ENCODE data around the gene CEACAM8.
"Not testable (repeated sequence)": the region's sequence is repeated elsewhere in the genome, so short reads cannot be mapped to it uniquely, and the experiment has no call there.

CEACAM8 gene

GRCh38 chr19:42594617-42595489 is at the start of gene CEACAM8:
Gene CEACAM8 (minus strand): TSS chr19:42594924. CDS start chr19:42594828, 96 bp downstream.
- DNase-seq (ENCODE audit: low read depth, low spot score) = no peak

- DNase-seq (ENCODE audit: low read depth, low spot score) = not testable (repeated sequence)
Observed at GRCh38 chr19:42639324-42640092, 44.8 kb upstream of the CEACAM8 start.

DNA sequence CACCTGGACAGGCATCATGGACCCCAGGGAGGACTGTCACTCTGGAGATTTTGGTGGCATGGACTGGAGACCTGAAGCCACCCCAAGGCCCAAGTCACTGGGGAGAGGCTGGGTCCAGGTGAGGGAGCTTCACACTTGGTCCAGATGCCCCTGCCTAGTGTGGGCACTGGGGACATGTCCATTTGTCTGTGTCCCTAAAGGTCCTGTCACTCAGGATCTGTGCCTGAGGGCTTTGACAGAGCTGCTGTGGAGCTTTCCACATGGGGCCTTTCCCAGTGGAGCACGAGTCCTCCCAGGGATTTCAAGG is 40.5 kb upstream of the CEACAM8 start:
- DNase-seq (ENCODE audit: low read depth, low spot score) = no peak

- peak; percentile 6 for DNase-seq (ENCODE audit: low read depth, low spot score)
Observed at GRCh38 chr19:42634409-42635232, 39.9 kb upstream of the CEACAM8 start.

DNA sequence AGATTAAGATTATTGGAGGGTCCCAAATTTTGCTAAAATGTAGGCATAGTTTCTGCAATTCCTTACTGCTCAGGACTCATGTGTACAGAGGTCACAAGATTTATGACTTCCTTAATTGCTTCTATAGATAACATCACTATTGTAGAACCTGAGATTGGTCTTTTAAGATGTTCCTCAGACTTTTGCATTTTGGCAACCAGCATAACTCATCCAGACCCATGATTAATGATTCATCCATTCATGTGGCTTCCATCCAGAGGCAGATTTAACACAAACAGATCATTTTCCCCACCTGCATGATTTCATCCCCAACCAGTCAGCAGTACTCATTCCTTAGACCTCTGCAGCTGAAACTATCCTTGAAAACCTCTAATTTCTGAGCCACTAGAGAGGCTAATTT is 34.5 kb upstream of the CEACAM8 start:
- DNase-seq (ENCODE audit: low read depth, low spot score) = no peak

DNA sequence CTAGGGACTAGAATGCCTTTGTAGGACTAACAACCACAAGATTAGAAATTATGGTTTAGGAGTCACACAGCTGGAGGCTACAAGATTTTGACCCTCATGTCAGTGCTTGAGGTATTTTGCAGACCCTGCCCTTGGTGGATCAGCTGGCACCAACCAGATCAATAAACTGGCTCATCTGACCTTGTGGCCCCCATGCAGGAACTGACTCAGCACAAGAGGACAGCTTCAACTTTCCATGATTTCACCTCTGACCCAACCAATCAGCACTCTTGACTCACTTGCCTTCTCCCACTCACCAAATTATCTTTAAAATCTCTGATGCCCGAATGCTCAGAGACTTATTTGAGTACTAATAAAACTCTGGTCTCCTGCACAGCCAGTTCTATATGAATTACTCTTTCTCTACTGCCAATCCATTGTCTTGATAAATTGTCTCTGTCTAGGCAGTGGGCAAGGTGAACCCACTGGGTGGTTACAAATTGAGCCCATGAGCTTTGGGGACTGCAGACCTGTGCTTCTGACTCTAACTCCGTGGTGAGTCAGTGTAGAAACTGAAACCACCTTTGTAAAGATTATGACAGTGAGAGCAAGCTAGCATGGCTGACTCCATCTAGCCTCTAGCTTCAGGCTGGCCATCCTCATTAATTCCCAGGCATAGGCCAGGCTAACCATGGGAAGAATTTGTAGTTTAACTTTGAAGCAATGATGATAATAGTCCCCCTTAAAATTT is 33.9 kb upstream of the CEACAM8 start:
- no peak for DNase-seq (ENCODE audit: low read depth, low spot score)

DNA sequence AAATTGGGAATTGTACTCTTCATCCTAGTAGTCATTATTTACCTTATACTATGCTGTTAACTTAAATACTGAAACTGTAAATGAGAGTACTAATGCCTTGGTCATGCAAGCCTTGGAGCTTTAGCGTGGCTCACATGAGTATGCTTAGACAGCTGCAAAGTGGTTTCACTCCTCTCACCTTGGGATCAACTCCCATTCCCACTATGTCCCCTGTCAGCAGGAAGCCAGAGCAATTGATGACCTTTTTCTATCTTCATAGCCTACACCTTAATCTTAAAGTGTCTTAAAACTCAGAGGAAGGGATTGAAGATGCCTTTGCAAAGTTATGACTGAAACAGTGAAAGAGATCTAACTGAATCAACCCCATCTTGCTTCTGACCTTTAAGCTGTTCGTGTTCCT is 33.2 kb upstream of the CEACAM8 start:
- DNase-seq (ENCODE audit: low read depth, low spot score) = no peak

DNA sequence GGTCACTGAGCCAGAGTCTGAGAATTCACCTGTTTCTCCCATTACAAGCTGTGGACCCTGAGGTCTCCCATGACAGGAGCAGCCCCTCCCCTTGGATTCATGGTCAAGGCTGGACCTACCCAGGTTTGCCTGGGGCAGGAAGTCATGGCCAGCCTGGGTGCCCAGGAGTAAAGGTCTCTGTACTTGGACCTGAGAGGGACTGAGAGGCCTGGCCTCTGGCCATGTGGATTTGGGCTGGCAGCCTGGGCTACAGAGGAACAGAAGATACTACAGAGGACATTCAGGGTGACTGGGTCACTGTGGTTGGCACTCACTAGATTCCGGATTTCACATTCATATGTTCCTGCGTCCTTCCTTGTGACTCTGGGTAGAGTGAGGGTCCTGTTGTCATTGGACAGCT is 31.5 kb upstream of the CEACAM8 start:
- DNase-seq (ENCODE audit: low read depth, low spot score) = no peak

- no peak for DNase-seq (ENCODE audit: low read depth, low spot score)
Observed at GRCh38 chr19:42619271-42619670, 24.5 kb upstream of the CEACAM8 start.

DNA sequence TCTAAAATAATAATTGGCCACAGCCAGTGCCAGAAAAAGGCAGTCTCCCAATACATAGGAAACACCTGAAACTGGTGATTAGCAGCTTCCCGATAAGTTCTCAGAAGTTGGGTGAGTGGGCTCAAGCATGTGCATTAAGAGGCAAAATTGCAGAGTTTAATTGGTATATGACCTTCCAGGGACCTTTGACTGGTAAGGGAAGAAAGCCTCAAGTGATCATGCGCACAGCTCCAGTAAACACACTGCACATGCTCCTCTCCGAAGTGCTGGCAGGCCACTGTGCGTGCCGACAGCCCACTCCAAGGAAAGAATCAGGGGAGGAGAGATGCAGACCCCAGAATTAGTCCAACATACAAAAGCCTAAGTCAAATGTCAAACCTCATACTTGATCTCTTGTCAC is 18.9 kb upstream of the CEACAM8 start:
- DNase-seq (ENCODE audit: low read depth, low spot score) = no peak

- not testable (repeated sequence) for DNase-seq (ENCODE audit: low read depth, low spot score)
Observed at GRCh38 chr19:42610401-42610915, 15.7 kb upstream of the CEACAM8 start.

DNA sequence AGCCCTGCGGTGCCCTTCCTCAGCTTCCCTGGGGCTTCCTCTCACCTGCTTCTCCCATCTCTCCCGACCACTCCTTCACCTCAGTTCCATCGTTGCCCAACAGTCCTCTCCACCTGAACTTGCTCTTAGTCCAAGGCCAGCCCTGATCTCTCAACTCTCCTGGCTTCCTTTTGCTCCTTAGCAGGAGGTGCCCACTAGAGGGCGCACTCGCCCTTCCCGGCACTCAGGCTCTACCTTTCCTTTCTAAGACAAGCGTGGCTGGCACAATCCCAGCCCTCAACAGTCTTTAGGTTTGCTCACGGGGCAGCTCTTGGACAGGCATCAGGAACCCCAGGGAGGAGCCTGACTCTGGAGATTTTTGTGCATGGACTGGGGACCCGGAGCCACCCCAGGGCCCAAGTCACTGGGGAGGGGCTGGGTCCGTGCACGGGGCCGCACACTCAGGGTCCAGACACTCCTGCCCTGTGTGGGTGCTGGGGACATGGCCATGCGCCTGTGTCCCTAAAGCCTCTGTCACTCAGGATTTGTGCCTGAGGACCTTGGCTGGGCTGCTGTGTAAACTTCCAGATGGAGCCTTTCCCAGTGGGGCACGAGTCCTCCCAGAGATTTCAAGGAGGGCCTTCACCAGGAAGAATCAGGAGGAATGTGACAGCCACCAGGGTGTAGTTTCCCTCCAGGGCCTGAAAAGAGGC is 12.1 kb upstream of the CEACAM8 start:
- peak; percentile 3 for DNase-seq (ENCODE audit: low read depth, low spot score)

- no peak for DNase-seq (ENCODE audit: low read depth, low spot score)
Observed at GRCh38 chr19:42601811-42602443, 7.2 kb upstream of the CEACAM8 start.

DNA sequence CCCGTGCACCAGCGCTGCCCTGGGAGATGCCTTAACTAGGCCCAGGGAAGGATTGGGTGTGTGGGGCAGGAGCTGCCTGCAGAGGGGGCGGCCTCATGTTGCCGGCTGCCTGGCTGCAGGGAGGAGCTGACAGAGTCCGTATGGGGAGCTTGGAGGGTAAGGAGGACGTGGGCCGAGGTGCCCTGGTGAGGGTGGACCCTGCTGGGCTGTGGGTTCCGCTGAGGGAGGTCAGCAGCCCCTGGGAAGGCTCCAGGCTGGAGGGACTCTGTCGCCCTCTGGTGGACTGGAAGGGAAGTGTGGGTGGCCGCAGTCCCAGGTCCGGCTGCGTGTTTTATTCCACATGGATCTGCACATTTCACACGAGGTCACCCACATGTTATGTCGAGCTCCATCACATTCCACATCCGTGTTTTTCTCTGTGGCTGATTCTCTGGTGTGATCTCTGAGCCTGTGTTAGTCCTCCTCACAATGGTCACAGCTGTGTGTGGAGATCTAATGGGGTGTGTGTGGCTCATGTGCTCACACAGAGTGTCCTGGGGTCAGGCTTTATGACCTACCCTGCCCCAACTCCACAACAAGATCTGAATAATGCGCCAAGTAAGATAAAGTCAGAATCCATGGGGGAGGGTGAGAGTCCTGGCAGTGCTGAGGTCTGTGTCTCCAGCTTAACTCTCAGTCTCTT is 1.8 kb upstream of the CEACAM8 start:
- DNase-seq (ENCODE audit: low read depth, low spot score) = peak; percentile 4

DNA sequence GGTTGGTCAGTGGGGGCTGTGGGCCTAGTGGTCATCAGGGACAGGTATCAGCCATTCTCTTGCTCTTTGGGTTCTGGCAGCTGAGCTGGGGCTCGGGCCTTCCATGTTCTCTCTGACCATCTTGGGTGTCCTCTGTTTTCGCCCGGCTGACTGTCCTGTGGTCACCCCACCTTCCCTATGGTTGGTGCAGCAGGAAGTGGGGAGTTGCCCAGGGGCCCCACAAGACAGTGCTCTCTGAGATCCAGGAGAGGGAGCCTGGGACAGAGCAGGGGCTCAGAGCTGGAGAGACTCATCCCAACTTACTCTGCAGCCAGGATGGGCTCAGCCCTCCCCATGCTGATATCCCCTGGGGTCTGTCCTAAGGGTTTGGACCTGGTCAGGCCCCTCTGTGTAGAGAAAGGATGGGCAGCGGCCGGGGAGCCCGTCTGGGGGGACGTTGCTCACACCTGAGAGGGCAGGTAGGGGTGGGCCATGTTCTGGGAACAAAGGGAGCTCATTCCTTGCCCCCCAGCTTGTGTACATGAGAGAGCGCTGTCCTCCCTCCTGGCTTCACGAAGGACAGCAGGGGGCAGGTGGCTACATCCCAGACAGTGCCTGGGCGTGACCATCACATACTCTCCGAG is 937 bp upstream of the CEACAM8 start:
- DNase-seq (ENCODE audit: low read depth, low spot score) = no peak

GRCh38 chr19:42589792-42590191 is 4.9 kb downstream of the CEACAM8 start:
- no peak for DNase-seq (ENCODE audit: low read depth, low spot score)

- no peak for DNase-seq (ENCODE audit: low read depth, low spot score)
Observed at GRCh38 chr19:42584466-42584865, 10.3 kb downstream of the CEACAM8 start.

- no peak for DNase-seq (ENCODE audit: low read depth, low spot score)
Observed at GRCh38 chr19:42577016-42577415, 17.7 kb downstream of the CEACAM8 start.

DNA sequence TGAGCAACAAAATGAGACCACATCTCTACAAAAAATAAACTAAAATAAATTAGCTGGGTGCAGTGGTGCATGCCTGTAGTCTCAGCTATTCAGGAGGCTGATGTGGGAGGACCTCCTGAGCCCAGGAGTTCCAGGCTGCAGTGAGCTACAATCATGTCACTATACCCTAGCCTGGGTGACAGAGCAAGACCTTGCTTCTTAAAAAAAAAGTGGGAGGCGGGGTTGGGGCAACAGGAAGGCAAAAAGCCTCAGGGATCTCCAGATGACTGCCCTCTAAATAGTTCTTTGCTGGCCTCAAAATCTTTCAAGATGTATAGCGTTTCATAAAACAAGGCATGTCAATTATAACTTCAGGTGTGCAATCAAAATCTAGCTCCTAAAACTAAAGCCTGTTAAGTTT is 18.5 kb downstream of the CEACAM8 start:
- DNase-seq (ENCODE audit: low read depth, low spot score) = no peak

Measured in activated CD4-positive, CD25-positive, alpha-beta regulatory T cell treated with anti-CD3 and anti-CD28 coated beads, Interleukin-2, amount 50 U/mL, for 16 hours (primary cell).